Upper lobe of left lung (tissue), 4 donors: Measurements from ENCODE around the gene KPNA6.

Experiments
- EP300 ChIP-seq, 4 donors: sonication (generic); formaldehyde crosslinking; IDR thresholded peaks; one replicate each; pipeline ENCODE4 v1.5.1; 2017; ENCODE audit warnings: antibody characterized with exemption in 4 of 4, control low read depth in 2 of 4
- POLR2A ChIP-seq, 4 donors: fragments of 450-650 bp; IDR thresholded peaks; one replicate each; pipeline ENCODE4 v1.5.1; 2016 to 2017; ENCODE audit warnings: antibody characterized with exemption in 4 of 4, mild to moderate bottlenecking in 2 of 4
- TF ChIP-seq, protein P1 (sequence below), 6 experiments: fragments of 450-650 bp in 4 of 6; fragments of 200-600 bp in 2 of 6; sonication (generic) in 2 of 6; IDR thresholded peaks; one replicate each; pipeline ENCODE4 v1.5.1; 2016 to 2019; ENCODE audit warnings: antibody characterized with exemption in 6 of 6

DNA sequence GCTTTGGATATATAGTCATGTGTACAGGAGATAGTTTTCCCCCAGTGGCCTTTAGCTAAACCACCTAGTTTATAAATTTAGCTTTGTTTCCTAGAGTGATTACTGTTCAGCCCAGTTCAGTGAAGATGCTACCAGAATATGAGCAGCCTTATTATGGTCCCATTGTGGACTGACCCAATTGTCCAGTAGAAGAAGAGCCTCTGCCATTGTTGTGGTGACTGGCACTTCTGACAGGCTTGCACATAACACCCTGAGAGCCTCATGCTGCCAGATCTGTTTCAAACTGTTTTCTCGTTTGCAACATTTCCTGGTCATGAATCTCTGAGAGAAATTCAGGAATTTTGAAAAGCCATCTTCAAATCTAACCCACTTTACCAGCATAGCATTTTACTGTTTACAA, 20.6 kb downstream of the KPNA6 start:
- TF ChIP-seq POLR2A (IDR thresholded peaks at IDR 0.05) (no peak), EP300 (IDR thresholded peaks at IDR 0.05) (no peak)
- TF ChIP-seq, protein P1, sequence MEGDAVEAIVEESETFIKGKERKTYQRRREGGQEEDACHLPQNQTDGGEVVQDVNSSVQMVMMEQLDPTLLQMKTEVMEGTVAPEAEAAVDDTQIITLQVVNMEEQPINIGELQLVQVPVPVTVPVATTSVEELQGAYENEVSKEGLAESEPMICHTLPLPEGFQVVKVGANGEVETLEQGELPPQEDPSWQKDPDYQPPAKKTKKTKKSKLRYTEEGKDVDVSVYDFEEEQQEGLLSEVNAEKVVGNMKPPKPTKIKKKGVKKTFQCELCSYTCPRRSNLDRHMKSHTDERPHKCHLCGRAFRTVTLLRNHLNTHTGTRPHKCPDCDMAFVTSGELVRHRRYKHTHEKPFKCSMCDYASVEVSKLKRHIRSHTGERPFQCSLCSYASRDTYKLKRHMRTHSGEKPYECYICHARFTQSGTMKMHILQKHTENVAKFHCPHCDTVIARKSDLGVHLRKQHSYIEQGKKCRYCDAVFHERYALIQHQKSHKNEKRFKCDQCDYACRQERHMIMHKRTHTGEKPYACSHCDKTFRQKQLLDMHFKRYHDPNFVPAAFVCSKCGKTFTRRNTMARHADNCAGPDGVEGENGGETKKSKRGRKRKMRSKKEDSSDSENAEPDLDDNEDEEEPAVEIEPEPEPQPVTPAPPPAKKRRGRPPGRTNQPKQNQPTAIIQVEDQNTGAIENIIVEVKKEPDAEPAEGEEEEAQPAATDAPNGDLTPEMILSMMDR (IDR thresholded peaks at IDR 0.05), result no peak
